ENCODE data around the gene ENDOV. TPM values are rescaled to one million over a fixed set of nuclear protein-coding genes. Genes with fewer than 3 reads are reported as not detected.

Gene ENDOV
- total and polyA plus RNA-seq, 11 donors, result 4.2 to 16.2 (median 9.4) TPM

- no peak for TF ChIP-seq CTCF (IDR thresholded peaks at IDR 0.05)
- Histone ChIP-seq H3K4me1 (peaks cover 0 to 10% (median 0%) of the 10 kb centered on the region in 12 donors), H3K4me3 (no peak overlapping the region), H3K27ac (no peak overlapping the region), H3K9me3 (no peaks in the 10 kb centered on the region), H3K36me3 (no peaks in the 10 kb centered on the region), H3K27me3 (peaks cover 6 to 62% (median 32%) of the 10 kb centered on the region in 9 donors)
- DNase-seq (no peak), ATAC-seq (no peak)
- WGBS, 4 donors, result 65 to 78% (median 69%) methylated on average over 19 to 20 of the region's 20 CpGs
- intact Hi-C loops (cut with DNase I), result no loop called here
Observed at GRCh38 chr17:80465327-80465974, 50.5 kb downstream of the ENDOV start.

- peaks cover 0 to 2% (median 0%) of the 10 kb centered on the region in 12 donors for H3K4me1 ChIP-seq
- no peaks in the 10 kb centered on the region for H3K36me3 ChIP-seq
- ATAC-seq (no peak), DNase-seq (no peak)
- H3K27ac ChIP-seq, result no peak overlapping the region
- peaks cover 6 to 69% (median 36%) of the 10 kb centered on the region in 9 donors for H3K27me3 ChIP-seq
- 72 to 82% (median 77%) methylated on average over 15 of the region's 15 CpGs for WGBS, 4 donors
- no peak for TF ChIP-seq CTCF (IDR thresholded peaks at IDR 0.05)
- no peak for TF ChIP-seq POLR2A (IDR thresholded peaks at IDR 0.05)
- no peak overlapping the region for H3K4me3 ChIP-seq
- H3K9me3 ChIP-seq, result no peaks in the 10 kb centered on the region
- intact Hi-C loops (cut with DNase I), result no loop called here
Observed at GRCh38 chr17:80466188-80466705, 51.3 kb downstream of the ENDOV start.

GRCh38 chr17:80468242-80468641 lies 53.3 kb downstream of the ENDOV start:
- Histone ChIP-seq H3K9me3 (no peaks in the 10 kb centered on the region), H3K4me1 (no peaks in the 10 kb centered on the region), H3K36me3 (no peaks in the 10 kb centered on the region), H3K27me3 (peaks cover 11 to 86% (median 41%) of the 10 kb centered on the region in 9 donors), H3K27ac (no peak overlapping the region), H3K4me3 (no peak overlapping the region)
- no peak for TF ChIP-seq CTCF (IDR thresholded peaks at IDR 0.05)
- no peak for TF ChIP-seq POLR2A (IDR thresholded peaks at IDR 0.05)
- ATAC-seq (peak in 2 of 4 donors; percentile 6 to 33), DNase-seq (no peak)
- intact Hi-C loops (cut with DNase I), result no loop called here
- 10 to 19% (median 11%) methylated on average over 10 to 16 of the region's 16 CpGs for WGBS, 4 donors

GRCh38 chr17:80468781-80469493 lies 54.0 kb downstream of the ENDOV start:
- Histone ChIP-seq H3K4me1 (no peaks in the 10 kb centered on the region), H3K27ac (no peak overlapping the region), H3K27me3 (peaks cover 18 to 93% (median 48%) of the 10 kb centered on the region in 9 donors), H3K9me3 (no peaks in the 10 kb centered on the region), H3K36me3 (no peaks in the 10 kb centered on the region), H3K4me3 (no peak overlapping the region)
- intact Hi-C loops (cut with DNase I), result no loop called here
- WGBS, 4 donors, result 71 to 76% (median 74%) methylated on average over 26 to 28 of the region's 28 CpGs
- no peak for TF ChIP-seq POLR2A (IDR thresholded peaks at IDR 0.05)
- ATAC-seq (no peak), DNase-seq (no peak)
